Ascending aorta (tissue), 2 donors: ENCODE results near the gene MYCL. TPM values are rescaled to one million over a fixed set of nuclear protein-coding genes. Genes with fewer than 3 reads are reported as not detected.

Source experiments
- DNase-seq, 2 donors: peaks; one replicate each; pipeline ENCODE4 v3.0.0-alpha.2; 2019; ENCODE audit warnings: low spot score in 2 of 2
- H3K27ac ChIP-seq, 2 donors: fragments of 200-600 bp; sonication (generic); one replicate each; pipeline ENCODE4 v1.5.1; 2016 to 2017; ENCODE audit warnings: mild to moderate bottlenecking in 1 of 2
- H3K27me3 ChIP-seq: fragments of 200-600 bp; sonication (generic); one replicate; pipeline ENCODE4 v1.5.1; 2017
- H3K36me3 ChIP-seq, 2 donors: fragments of 200-600 bp; sonication (generic); one replicate each; pipeline ENCODE4 v1.5.1; 2016
- H3K4me1 ChIP-seq, 2 donors: fragments of 200-600 bp; sonication (generic); one replicate each; pipeline ENCODE4 v1.5.1; 2016 to 2017; ENCODE audit warnings: mild to moderate bottlenecking in 1 of 2
- H3K4me3 ChIP-seq, 2 donors: fragments of 200-600 bp; sonication (generic); one replicate each; pipeline ENCODE4 v1.5.1; 2016 to 2017; ENCODE audit warnings: mild to moderate bottlenecking in 1 of 2
- H3K9me3 ChIP-seq, 2 donors: fragments of 200-600 bp; sonication (generic); one replicate each; pipeline ENCODE4 v1.5.1; 2016
- CTCF ChIP-seq, 3 experiments: fragments of 200-600 bp in 2 of 3; fragments of 450-650 bp in 1 of 3; sonication (generic) in 2 of 3; IDR thresholded peaks; one replicate each; pipeline ENCODE4 v1.5.1; 2016 to 2019; ENCODE audit warnings: antibody characterized with exemption in 3 of 3, mild to moderate bottlenecking in 1 of 3, moderate library complexity in 1 of 3
- intact Hi-C: fragments of 100-400 bp; cut with DNase I; formaldehyde crosslinking; loops from one replicate; pipeline ENCODE4 v1.15.1; 2023
- total RNA-seq: library from RNA; depleted of rRNA; stranded (reverse); fragments of >200 nt; gene quantifications from one replicate; pipeline ENCODE4 v1.1.0, GENCODE V29; 2016

The MYCL gene
- total RNA-seq, 1 donor from 2014 or later: 22.1 TPM

GRCh38 chr1:39933956-39934941 is 32.5 kb upstream of the MYCL start:
- Histone ChIP-seq H3K4me1 (no peaks in the 10 kb centered on the region), H3K27me3 (no peaks in the 10 kb centered on the region), H3K27ac (no peak overlapping the region), H3K4me3 (no peak overlapping the region), H3K9me3 (no peaks in the 10 kb centered on the region), H3K36me3 (no peaks in the 10 kb centered on the region)
- peak; percentile 59 to 87 for DNase-seq
- intact Hi-C loops: no loop called here
- no peak for TF ChIP-seq CTCF (IDR thresholded peaks at IDR 0.05)

GRCh38 chr1:39928809-39929587 is 27.3 kb upstream of the MYCL start:
- DNase-seq: no peak
- H3K27me3 ChIP-seq: no peaks in the 10 kb centered on the region
- intact Hi-C loops: loop anchor here (5.0 kb wide), 1 partner anchor 43 kb away; no protein-coding TSS in a partner anchor
- H3K4me3 ChIP-seq: no peak overlapping the region
- H3K36me3 ChIP-seq: no peaks in the 10 kb centered on the region
- H3K4me1 ChIP-seq: no peaks in the 10 kb centered on the region
- TF ChIP-seq CTCF (IDR thresholded peaks at IDR 0.05): no peak
- no peak overlapping the region for H3K27ac ChIP-seq
- no peaks in the 10 kb centered on the region for H3K9me3 ChIP-seq

- no peak for DNase-seq
- no peak for TF ChIP-seq CTCF (IDR thresholded peaks at IDR 0.05)
- no peaks in the 10 kb centered on the region for H3K4me1 ChIP-seq
- H3K27me3 ChIP-seq: no peaks in the 10 kb centered on the region
- no peaks in the 10 kb centered on the region for H3K9me3 ChIP-seq
- intact Hi-C loops: loop anchor here (5.0 kb wide), 1 partner anchor 45 kb away; no protein-coding TSS in a partner anchor
- no peak overlapping the region for H3K27ac ChIP-seq
- no peaks in the 10 kb centered on the region for H3K36me3 ChIP-seq
- no peak overlapping the region for H3K4me3 ChIP-seq
These were observed 25.8 kb upstream of the MYCL start for GRCh38 chr1:39927538-39927937.

GRCh38 chr1:39926820-39927219 is 25.1 kb upstream of the MYCL start:
- no peaks in the 10 kb centered on the region for H3K27me3 ChIP-seq
- H3K27ac ChIP-seq: no peak overlapping the region
- H3K4me1 ChIP-seq: no peaks in the 10 kb centered on the region
- no peak overlapping the region for H3K4me3 ChIP-seq
- H3K9me3 ChIP-seq: no peaks in the 10 kb centered on the region
- TF ChIP-seq CTCF (IDR thresholded peaks at IDR 0.05): no peak
- intact Hi-C loops: loop anchor here (5.0 kb wide), 1 partner anchor 45 kb away; no protein-coding TSS in a partner anchor
- H3K36me3 ChIP-seq: no peaks in the 10 kb centered on the region
- DNase-seq: no peak

- intact Hi-C loops: loop anchor here (5.0 kb wide), 1 partner anchor 46 kb away; no protein-coding TSS in a partner anchor
- no peak overlapping the region for H3K4me3 ChIP-seq
- no peaks in the 10 kb centered on the region for H3K4me1 ChIP-seq
- H3K27ac ChIP-seq: no peak overlapping the region
- H3K27me3 ChIP-seq: no peaks in the 10 kb centered on the region
- no peak for DNase-seq
- TF ChIP-seq CTCF (IDR thresholded peaks at IDR 0.05): no peak
- no peaks in the 10 kb centered on the region for H3K9me3 ChIP-seq
- H3K36me3 ChIP-seq: no peaks in the 10 kb centered on the region
These were observed 24.7 kb upstream of the MYCL start for GRCh38 chr1:39926343-39926793.
